A549 treated with ZK216348 at 1 μM for 4 hours (cell line): ENCODE data around the gene MRPS25. TPM values are rescaled to one million over a fixed set of nuclear protein-coding genes. Genes with fewer than 3 reads are reported as not detected.

Experiments used
- total RNA-seq: library from RNA; stranded (reverse); fragments of 200-300 nt; extraction: Qiagen RNA extraction; gene quantifications from 5 replicates; pipeline ENCODE4 v1.2.3, GENCODE V29; 2022; ENCODE audit warnings: low read depth

MRPS25 gene
- 48.1 to 63.1 TPM (median 56.2 TPM) in 5 replicates for total RNA-seq

DNA sequence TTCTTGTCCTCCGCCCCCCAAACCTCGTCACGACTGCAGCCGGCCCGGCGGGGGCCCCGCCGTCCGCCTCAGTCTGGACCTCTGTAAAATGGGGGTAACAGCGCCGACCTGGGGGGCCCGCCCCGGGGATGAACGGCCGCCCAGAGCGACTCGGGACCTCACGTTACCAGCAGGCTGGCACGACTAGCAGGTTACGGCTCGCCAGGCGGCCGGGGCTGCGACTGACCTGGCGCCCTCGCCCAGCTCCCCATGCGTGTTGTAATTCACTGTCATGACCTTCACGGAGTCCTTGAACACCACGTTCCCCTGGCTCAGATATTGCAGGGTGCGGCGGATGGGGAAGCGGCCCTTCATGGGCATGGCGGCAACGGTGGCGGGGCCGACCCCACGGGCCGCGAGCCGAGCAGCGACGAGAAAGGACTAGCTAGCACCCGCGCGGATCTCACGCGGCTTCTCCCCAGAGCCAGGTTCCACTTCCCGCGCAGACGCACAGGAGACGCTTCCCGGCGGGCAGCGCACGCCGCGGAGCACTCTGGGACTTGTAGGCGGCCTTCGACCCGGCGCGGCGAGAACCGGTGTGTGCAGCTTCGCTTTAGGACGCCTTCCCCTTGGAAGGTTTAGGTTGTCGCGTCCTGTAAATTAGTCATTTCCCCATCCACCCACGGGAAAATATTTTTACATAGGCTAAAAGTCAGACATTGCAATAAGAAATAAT, at the start of gene MRPS25:
Gene MRPS25, minus strand, starts transcription at position 481 of the 715 bp plus-strand sequence. Its CDS starts 121 bp downstream, at position 360.

DNA sequence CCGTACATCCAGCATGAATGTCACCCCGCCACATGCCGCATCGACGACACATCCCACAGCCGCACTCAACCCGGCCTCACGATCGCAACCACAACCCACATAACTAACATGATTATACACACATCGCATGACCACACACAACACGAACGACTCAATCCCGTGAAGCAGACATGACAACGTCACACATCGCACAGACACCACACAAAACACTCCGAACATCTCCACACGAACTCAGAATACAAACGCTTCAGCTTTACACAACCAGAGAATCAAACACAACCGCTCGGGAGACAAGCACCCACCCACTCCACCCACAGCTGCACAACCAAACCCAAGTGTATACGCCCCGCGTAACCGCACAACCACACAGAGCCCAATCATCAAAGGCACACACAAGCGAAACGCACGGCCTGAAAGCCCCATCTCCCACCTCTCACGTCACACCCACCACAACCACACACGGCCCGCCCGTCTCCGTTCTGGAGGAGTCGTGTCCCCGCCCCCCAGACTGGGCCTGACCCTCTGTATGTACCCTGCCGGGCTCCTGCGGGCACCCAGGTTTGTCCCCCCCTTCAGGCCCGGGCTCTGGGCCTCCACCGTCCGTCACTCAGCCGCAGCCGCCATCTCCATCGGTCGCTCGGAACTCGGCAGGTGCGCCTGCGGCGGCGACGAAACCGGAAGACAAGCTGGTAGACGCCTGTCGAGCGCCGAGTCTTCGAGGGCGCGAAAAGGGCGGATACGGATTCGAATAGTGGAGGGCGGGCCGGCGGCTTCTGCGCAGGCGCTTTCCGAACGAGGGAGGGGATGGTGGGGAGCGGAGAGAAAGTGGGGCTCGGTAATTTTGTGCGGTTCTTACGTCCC, 33.6 kb upstream of the MRPS25 start, which contains the start of gene RBSN:
Gene RBSN, minus strand, starts transcription at position 646 of the 861 bp plus-strand sequence. CDS start 3,028 bp downstream, outside the sequence.

Other genes starting within 250 kb of the MRPS25 start
- 0.07 TPM in 2 of 5 replicates, not detected in the others for gene FGD5, start 246.4 kb downstream of the MRPS25 start, total RNA-seq
- gene NR2C2, start 117.7 kb downstream of the MRPS25 start, total RNA-seq: 11.6 to 23.7 TPM (median 19.2 TPM) in 5 replicates
- gene RBSN, start 33.8 kb upstream of the MRPS25 start, total RNA-seq: 8.0 to 11.1 TPM (median 9.5 TPM) in 5 replicates
- gene CAPN7, start 140.9 kb upstream of the MRPS25 start, total RNA-seq: 17.5 to 29.2 TPM (median 23.6 TPM) in 5 replicates